Astrocyte (in vitro differentiated cells and primary cell): Measurements from ENCODE around the gene DOCK11. TPM values are rescaled to one million over a fixed set of nuclear protein-coding genes. Genes with fewer than 3 reads are reported as not detected.

Experiments used
- DNase-seq: peaks from one replicate; pipeline ENCODE4 v3.0.0-alpha.2; 2010; ENCODE audit warnings: low read depth
- FAIRE-seq: peaks from 2 replicates; lab custom pipeline; 2011; peaks lifted over from hg19 to GRCh38; lab: Jason Lieb, UNC
- H2AFZ ChIP-seq: 2 replicates; pipeline ENCODE4 v1.6.0; 2012; ENCODE audit warnings: low read depth, low read length, inconsistent platforms
- H3K27ac ChIP-seq: 2 replicates; pipeline ENCODE4 v1.5.1; 2011; ENCODE audit warnings: low read depth, low read length, inconsistent platforms
- H3K27me3 ChIP-seq: 2 replicates; pipeline ENCODE4 v1.6.0; 2011; ENCODE audit warnings: low read length, inconsistent platforms; ENCODE audit not compliant: insufficient read depth
- H3K36me3 ChIP-seq: 2 replicates; pipeline ENCODE4 v1.5.1; 2011; ENCODE audit warnings: low read length, inconsistent platforms; ENCODE audit not compliant: insufficient read depth
- H3K4me1 ChIP-seq: 2 replicates; pipeline ENCODE4 v1.5.1; 2011; ENCODE audit warnings: low read length, inconsistent platforms; ENCODE audit not compliant: insufficient read depth
- H3K4me2 ChIP-seq: 2 replicates; pipeline ENCODE4 v1.6.0; 2012; ENCODE audit warnings: low read length, inconsistent platforms
- H3K4me3 ChIP-seq: 2 replicates; pipeline ENCODE4 v1.5.1; 2011; ENCODE audit warnings: low read depth, mild to moderate bottlenecking, low read length, inconsistent platforms; ENCODE audit not compliant: insufficient read depth
- H3K79me2 ChIP-seq: 2 replicates; pipeline ENCODE4 v1.6.0; 2012; ENCODE audit warnings: mild to moderate bottlenecking, low read length, inconsistent platforms; ENCODE audit not compliant: insufficient read depth
- H3K9ac ChIP-seq: 2 replicates; pipeline ENCODE4 v1.6.0; 2012; ENCODE audit warnings: mild to moderate bottlenecking, low read length, inconsistent platforms
- H3K9me3 ChIP-seq: 2 replicates; pipeline ENCODE4 v1.5.1; 2012; ENCODE audit warnings: low read depth, mild to moderate bottlenecking, low read length, inconsistent platforms; ENCODE audit not compliant: insufficient read depth
- H4K20me1 ChIP-seq: 2 replicates; pipeline ENCODE4 v1.6.0; 2012; ENCODE audit warnings: low read length, inconsistent platforms; ENCODE audit not compliant: insufficient read depth
- H3K27ac Mint-ChIP-seq: one replicate; pipeline ENCODE4 v1.8.0; 2021; ENCODE audit warnings: mild to moderate bottlenecking, mixed read lengths; ENCODE audit not compliant: unreplicated experiment
- H3K27me3 Mint-ChIP-seq: one replicate; pipeline ENCODE4 v1.8.0; 2021; ENCODE audit warnings: low read depth, mixed read lengths; ENCODE audit not compliant: unreplicated experiment
- H3K36me3 Mint-ChIP-seq: one replicate; pipeline ENCODE4 v1.8.0; 2021; ENCODE audit warnings: low read depth, mixed read lengths; ENCODE audit not compliant: unreplicated experiment
- H3K4me1 Mint-ChIP-seq: one replicate; pipeline ENCODE4 v1.8.0; 2021; ENCODE audit warnings: low read depth, mixed read lengths; ENCODE audit not compliant: unreplicated experiment
- H3K4me3 Mint-ChIP-seq: one replicate; pipeline ENCODE4 v1.8.0; 2021; ENCODE audit warnings: mild to moderate bottlenecking, moderate library complexity, mixed read lengths; ENCODE audit not compliant: unreplicated experiment
- H3K9me3 Mint-ChIP-seq: one replicate; pipeline ENCODE4 v1.8.0; 2021; ENCODE audit warnings: mild to moderate bottlenecking, mixed read lengths; ENCODE audit not compliant: unreplicated experiment
- CTCF ChIP-seq: IDR thresholded peaks from 2 replicates; pipeline ENCODE4 v1.5.1; 2011; ENCODE audit warnings: low read depth, mild to moderate bottlenecking, inconsistent platforms, low read length, moderate library complexity; ENCODE audit not compliant: insufficient read depth
- EZH2 ChIP-seq: IDR thresholded peaks from 2 replicates; pipeline ENCODE4 v1.6.1; 2012; ENCODE audit warnings: mild to moderate bottlenecking, low read length, inconsistent platforms; ENCODE audit not compliant: insufficient read depth
- total RNA-seq: library from RNA; stranded (reverse); gene quantifications from 2 replicates; pipeline ENCODE4 v1.2.1, GENCODE V29; 2021

The DOCK11 gene
- total RNA-seq, 1 donor from 2014 or later: 4.7 TPM

- Histone ChIP-seq H3K27me3 (no peaks in the 10 kb centered on the region), H3K27ac (no peak overlapping the region), H3K4me3 (no peak overlapping the region), H2AFZ (no peak overlapping the region), H3K9ac (no peak overlapping the region), H3K4me2 (no peak overlapping the region), H4K20me1 (no peaks in the 10 kb centered on the region), H3K9me3 (no peaks in the 10 kb centered on the region), H3K36me3 (no peaks in the 10 kb centered on the region), H3K79me2 (no peaks in the 10 kb centered on the region), H3K4me1 (no peaks in the 10 kb centered on the region)
- Mint-ChIP-seq H3K27ac (no peak overlapping the region), H3K36me3 (no peaks in the 10 kb centered on the region), H3K4me3 (no peak overlapping the region), H3K4me1 (peaks cover 6% of the 10 kb centered on the region), H3K9me3 (peaks cover 4% of the 10 kb centered on the region), H3K27me3 (no peaks in the 10 kb centered on the region)
- no peak for TF ChIP-seq EZH2
- TF ChIP-seq CTCF: no peak
- no peak for DNase-seq
- FAIRE-seq: peak; percentile 23
Observed at GRCh38 chrX:118528071-118528737, 32.6 kb downstream of the DOCK11 start.

- Histone ChIP-seq H4K20me1 (no peaks in the 10 kb centered on the region), H3K79me2 (no peaks in the 10 kb centered on the region), H3K36me3 (no peaks in the 10 kb centered on the region), H3K9ac (no peak overlapping the region), H3K27me3 (no peaks in the 10 kb centered on the region), H3K27ac (no peak overlapping the region), H3K4me3 (no peak overlapping the region), H3K9me3 (no peaks in the 10 kb centered on the region), H3K4me1 (no peaks in the 10 kb centered on the region), H2AFZ (no peak overlapping the region), H3K4me2 (no peak overlapping the region)
- Mint-ChIP-seq H3K27ac (no peak overlapping the region), H3K4me3 (no peak overlapping the region), H3K36me3 (no peaks in the 10 kb centered on the region), H3K27me3 (no peaks in the 10 kb centered on the region), H3K9me3 (peaks cover 2% of the 10 kb centered on the region), H3K4me1 (peaks cover 8% of the 10 kb centered on the region)
- peak; percentile 55 for FAIRE-seq
- TF ChIP-seq EZH2: no peak
- no peak for TF ChIP-seq CTCF
- peak; percentile 21 for DNase-seq
Observed at GRCh38 chrX:118530219-118530911, 34.8 kb downstream of the DOCK11 start.
